Hepatocyte (in vitro differentiated cells): ENCODE data around the gene ZNF547. TPM values are rescaled to one million over a fixed set of nuclear protein-coding genes. Genes with fewer than 3 reads are reported as not detected.

Experiments
- DNase-seq: peaks from one replicate; pipeline ENCODE4 v3.0.0-alpha.2; 2016; ENCODE audit warnings: low spot score
- H2AFZ ChIP-seq: fragments of 200-600 bp; sonication (generic); 2 replicates; pipeline ENCODE4 v1.6.0; 2016; ENCODE audit warnings: antibody characterized with exemption, mild to moderate bottlenecking
- H3K27ac ChIP-seq: fragments of 200-600 bp; sonication (generic); 2 replicates; pipeline ENCODE4 v1.5.1; 2016; ENCODE audit warnings: mild to moderate bottlenecking
- H3K27me3 ChIP-seq: fragments of 200-600 bp; sonication (generic); 2 replicates; pipeline ENCODE4 v1.6.1; 2016
- H3K36me3 ChIP-seq: fragments of 200-600 bp; sonication (generic); replicated peaks from 2 replicates; pipeline ENCODE4 v1.5.1; 2016; ENCODE audit warnings: low read depth; ENCODE audit not compliant: insufficient read depth
- H3K4me1 ChIP-seq: fragments of 200-600 bp; sonication (generic); 2 replicates; pipeline ENCODE4 v1.5.1; 2016; ENCODE audit warnings: mild to moderate bottlenecking, moderate library complexity; ENCODE audit not compliant: insufficient read depth
- H3K4me2 ChIP-seq: fragments of 200-600 bp; sonication (generic); 2 replicates; pipeline ENCODE4 v1.6.0; 2016
- H3K4me3 ChIP-seq: fragments of 200-600 bp; sonication (generic); 2 replicates; pipeline ENCODE4 v1.5.1; 2016; ENCODE audit warnings: mild to moderate bottlenecking
- H3K79me2 ChIP-seq: fragments of 200-600 bp; sonication (generic); 2 replicates; pipeline ENCODE4 v1.6.0; 2017; ENCODE audit warnings: mild to moderate bottlenecking
- H3K9me2 ChIP-seq: fragments of 200-600 bp; sonication (generic); replicated peaks from 2 replicates; pipeline ENCODE4 v1.6.0; 2017; ENCODE audit warnings: mild to moderate bottlenecking; ENCODE audit not compliant: insufficient read depth
- H3K9me3 ChIP-seq: fragments of 200-600 bp; sonication (generic); 2 replicates; pipeline ENCODE4 v1.5.1; 2016; ENCODE audit warnings: low read depth, mild to moderate bottlenecking
- H4K20me1 ChIP-seq: fragments of 200-600 bp; sonication (generic); 2 replicates; pipeline ENCODE4 v1.6.0; 2016; ENCODE audit warnings: mild to moderate bottlenecking; ENCODE audit not compliant: insufficient read depth, poor library complexity, severe bottlenecking
- EZH2 ChIP-seq: fragments of 200-600 bp; sonication (generic); IDR thresholded peaks from 2 replicates; pipeline ENCODE4 v1.6.1; 2016; ENCODE audit warnings: antibody characterized with exemption, mild to moderate bottlenecking, borderline replicate concordance
- EZH2phosphoT487 ChIP-seq: fragments of 200-600 bp; sonication (generic); IDR thresholded peaks from one replicate; pipeline ENCODE4 v1.6.1; 2018; ENCODE audit warnings: antibody characterized with exemption, mild to moderate bottlenecking, low read depth, moderate library complexity; ENCODE audit not compliant: unreplicated experiment, severe bottlenecking
- WGBS: methylation state at CpG from one replicate; pipeline ENCODE4 v1.1.6; 2016; ENCODE audit warnings: low lambda C conversion rate; ENCODE audit errors: missing lambda C conversion rate; 5-methylcytosine and 5-hydroxymethylcytosine counted together
- polyA plus RNA-seq: library from polyadenylated mRNA; unstranded; fragments of >200 nt; fragmentation: Nextera tagmentation; extraction: Ambion mirVana; gene quantifications from 2 replicates; pipeline ENCODE4 v1.2.1, GENCODE V29; 2016
- total RNA-seq: library from RNA; depleted of rRNA; stranded (reverse); fragments of >200 nt; gene quantifications from 2 replicates; pipeline ENCODE4 v1.2.3, GENCODE V29; 2014
- TF ChIP-seq, protein P1 (sequence below): fragments of 200-600 bp; sonication (generic); IDR thresholded peaks from 2 replicates; pipeline ENCODE4 v1.5.1; 2016; ENCODE audit warnings: antibody characterized with exemption, mild to moderate bottlenecking; ENCODE audit not compliant: poor library complexity

ZNF547 gene
- total and polyA plus RNA-seq, 2 experiments from 2014 or later: 1.8 to 5.2 TPM

GRCh38 chr19:57419439-57419838 lies 56.1 kb downstream of the ZNF547 start:
- WGBS: 100% methylated on average over 4 of the region's 4 CpGs
- Histone ChIP-seq H3K9me3 (no peaks in the 10 kb centered on the region), H3K4me3 (no peak overlapping the region), H3K4me2 (no peak overlapping the region), H2AFZ (no peak overlapping the region), H3K9me2 (no peaks in the 10 kb centered on the region), H3K27ac (no peak overlapping the region), H4K20me1 (no peaks in the 10 kb centered on the region), H3K27me3 (no peaks in the 10 kb centered on the region), H3K4me1 (no peaks in the 10 kb centered on the region), H3K36me3 (peaks cover 6% of the 10 kb centered on the region), H3K79me2 (peaks cover 6% of the 10 kb centered on the region)
- TF ChIP-seq EZH2 (no peak), EZH2phosphoT487 (no peak)
- TF ChIP-seq, protein P1, sequence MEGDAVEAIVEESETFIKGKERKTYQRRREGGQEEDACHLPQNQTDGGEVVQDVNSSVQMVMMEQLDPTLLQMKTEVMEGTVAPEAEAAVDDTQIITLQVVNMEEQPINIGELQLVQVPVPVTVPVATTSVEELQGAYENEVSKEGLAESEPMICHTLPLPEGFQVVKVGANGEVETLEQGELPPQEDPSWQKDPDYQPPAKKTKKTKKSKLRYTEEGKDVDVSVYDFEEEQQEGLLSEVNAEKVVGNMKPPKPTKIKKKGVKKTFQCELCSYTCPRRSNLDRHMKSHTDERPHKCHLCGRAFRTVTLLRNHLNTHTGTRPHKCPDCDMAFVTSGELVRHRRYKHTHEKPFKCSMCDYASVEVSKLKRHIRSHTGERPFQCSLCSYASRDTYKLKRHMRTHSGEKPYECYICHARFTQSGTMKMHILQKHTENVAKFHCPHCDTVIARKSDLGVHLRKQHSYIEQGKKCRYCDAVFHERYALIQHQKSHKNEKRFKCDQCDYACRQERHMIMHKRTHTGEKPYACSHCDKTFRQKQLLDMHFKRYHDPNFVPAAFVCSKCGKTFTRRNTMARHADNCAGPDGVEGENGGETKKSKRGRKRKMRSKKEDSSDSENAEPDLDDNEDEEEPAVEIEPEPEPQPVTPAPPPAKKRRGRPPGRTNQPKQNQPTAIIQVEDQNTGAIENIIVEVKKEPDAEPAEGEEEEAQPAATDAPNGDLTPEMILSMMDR: no peak
- DNase-seq: no peak

DNA sequence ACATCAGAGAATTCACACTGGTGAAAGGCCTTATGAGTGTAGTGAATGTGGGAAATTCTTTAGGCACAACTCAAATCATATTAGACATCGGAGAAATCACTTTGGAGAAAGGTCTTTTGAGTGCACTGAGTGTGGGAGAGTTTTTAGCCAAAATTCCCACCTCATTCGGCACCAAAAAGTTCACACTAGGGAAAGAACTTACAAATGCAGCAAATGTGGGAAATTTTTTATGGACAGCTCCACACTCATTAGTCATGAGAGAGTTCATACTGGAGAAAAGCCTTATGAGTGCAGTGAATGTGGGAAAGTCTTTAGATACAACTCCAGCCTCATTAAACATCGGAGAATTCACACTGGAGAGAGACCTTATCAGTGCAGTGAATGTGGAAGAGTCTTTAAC lies 57.7 kb downstream of the ZNF547 start:
- H2AFZ ChIP-seq: no peak overlapping the region
- no peak overlapping the region for H3K4me2 ChIP-seq
- no peaks in the 10 kb centered on the region for H4K20me1 ChIP-seq
- H3K9me3 ChIP-seq: no peaks in the 10 kb centered on the region
- TF ChIP-seq, protein P1: no peak
- no peak for TF ChIP-seq EZH2phosphoT487
- TF ChIP-seq EZH2: no peak
- no peaks in the 10 kb centered on the region for H3K79me2 ChIP-seq
- H3K4me1 ChIP-seq: no peaks in the 10 kb centered on the region
- DNase-seq: no peak
- no peak overlapping the region for H3K4me3 ChIP-seq
- H3K9me2 ChIP-seq: no peaks in the 10 kb centered on the region
- 92% methylated on average over 3 of the region's 3 CpGs for whole genome bisulfite sequencing
- no peak overlapping the region for H3K27ac ChIP-seq
- H3K36me3 ChIP-seq: peaks cover 6% of the 10 kb centered on the region
- H3K27me3 ChIP-seq: no peaks in the 10 kb centered on the region

Other genes starting within 250 kb of the ZNF547 start
- not detected in 2 replicates for gene USP29, start 243.6 kb upstream of the ZNF547 start, total RNA-seq
- gene USP29, start 243.6 kb upstream of the ZNF547 start, polyA plus RNA-seq: not detected in 2 replicates
- gene ZIM3, start 218.3 kb upstream of the ZNF547 start, total RNA-seq: not detected in 2 replicates
- gene ZIM3, start 218.3 kb upstream of the ZNF547 start, polyA plus RNA-seq: not detected in 2 replicates
- not detected in 2 replicates for gene DUXA, start 196.1 kb upstream of the ZNF547 start, total RNA-seq
- gene DUXA, start 196.1 kb upstream of the ZNF547 start, polyA plus RNA-seq: not detected in 2 replicates
- 23.0 and 26.2 TPM in 2 replicates for gene ZNF264, start 172.1 kb upstream of the ZNF547 start, total RNA-seq
- gene ZNF264, start 172.1 kb upstream of the ZNF547 start, polyA plus RNA-seq: 2.8 and 4.4 TPM in 2 replicates
- 0.27 and 1.0 TPM in 2 replicates for gene AURKC, start 132.5 kb upstream of the ZNF547 start, total RNA-seq
- 0.25 and 0.88 TPM in 2 replicates for gene AURKC, start 132.5 kb upstream of the ZNF547 start, polyA plus RNA-seq
- 12.3 and 13.9 TPM in 2 replicates for gene ZNF805, start 122.9 kb upstream of the ZNF547 start, total RNA-seq
- 1.5 and 1.9 TPM in 2 replicates for gene ZNF805, start 122.9 kb upstream of the ZNF547 start, polyA plus RNA-seq
- gene ZNF460, start 83.1 kb upstream of the ZNF547 start, total RNA-seq: 63.7 and 77.4 TPM in 2 replicates
- gene ZNF460, start 83.1 kb upstream of the ZNF547 start, polyA plus RNA-seq: 5.9 and 6.2 TPM in 2 replicates
- 6.7 and 6.9 TPM in 2 replicates for gene ZNF543, start 43.1 kb upstream of the ZNF547 start, total RNA-seq
- gene ZNF543, start 43.1 kb upstream of the ZNF547 start, polyA plus RNA-seq: 0.61 and 2.6 TPM in 2 replicates
- gene ZNF304, start 12.3 kb upstream of the ZNF547 start, total RNA-seq: 6.9 and 7.5 TPM in 2 replicates
- 2.0 and 3.0 TPM in 2 replicates for gene ZNF304, start 12.3 kb upstream of the ZNF547 start, polyA plus RNA-seq
- gene TRAPPC2B, start within 50 bp of the ZNF547 start, total RNA-seq: 19.8 and 27.8 TPM in 2 replicates
- 39.0 and 50.7 TPM in 2 replicates for gene TRAPPC2B, start within 50 bp of the ZNF547 start, polyA plus RNA-seq
- 17.6 and 26.3 TPM in 2 replicates for gene ZNF548, start 26.3 kb downstream of the ZNF547 start, total RNA-seq
- gene ZNF548, start 26.3 kb downstream of the ZNF547 start, polyA plus RNA-seq: 8.1 and 9.3 TPM in 2 replicates
- gene ZNF17, start 47.6 kb downstream of the ZNF547 start, total RNA-seq: 6.9 and 7.2 TPM in 2 replicates
- gene ZNF17, start 47.6 kb downstream of the ZNF547 start, polyA plus RNA-seq: 1.4 and 2.3 TPM in 2 replicates
- gene ZNF749, start 71.8 kb downstream of the ZNF547 start, total RNA-seq: 10.4 and 10.5 TPM in 2 replicates
- 3.0 and 7.1 TPM in 2 replicates for gene ZNF749, start 71.8 kb downstream of the ZNF547 start, polyA plus RNA-seq
- 1.6 and 2.2 TPM in 2 replicates for gene VN1R1, start 93.6 kb downstream of the ZNF547 start, total RNA-seq
- 0.65 and 0.83 TPM in 2 replicates for gene VN1R1, start 93.6 kb downstream of the ZNF547 start, polyA plus RNA-seq
- 18.5 TPM in 2 replicates for gene ZNF772, start 114.0 kb downstream of the ZNF547 start, total RNA-seq
- gene ZNF772, start 114.0 kb downstream of the ZNF547 start, polyA plus RNA-seq: 2.6 and 5.6 TPM in 2 replicates
- 9.4 and 11.4 TPM in 2 replicates for gene ZNF419, start 124.2 kb downstream of the ZNF547 start, total RNA-seq
- 9.3 and 9.4 TPM in 2 replicates for gene ZNF419, start 124.2 kb downstream of the ZNF547 start, polyA plus RNA-seq
- gene ZNF773, start 136.4 kb downstream of the ZNF547 start, total RNA-seq: 6.9 and 8.0 TPM in 2 replicates
- gene ZNF773, start 136.4 kb downstream of the ZNF547 start, polyA plus RNA-seq: 5.0 and 6.6 TPM in 2 replicates
- gene ZNF549, start 163.8 kb downstream of the ZNF547 start, total RNA-seq: 4.3 and 6.4 TPM in 2 replicates
- gene ZNF549, start 163.8 kb downstream of the ZNF547 start, polyA plus RNA-seq: 3.2 and 3.5 TPM in 2 replicates
- gene ZNF550, start 196.3 kb downstream of the ZNF547 start, total RNA-seq: 5.7 and 5.9 TPM in 2 replicates
- 5.2 and 6.2 TPM in 2 replicates for gene ZNF550, start 196.3 kb downstream of the ZNF547 start, polyA plus RNA-seq
- 4.7 and 5.8 TPM in 2 replicates for gene ZNF416, start 215.4 kb downstream of the ZNF547 start, total RNA-seq
- gene ZNF416, start 215.4 kb downstream of the ZNF547 start, polyA plus RNA-seq: 1.9 and 2.5 TPM in 2 replicates
- gene ZIK1, start 220.6 kb downstream of the ZNF547 start, total RNA-seq: 5.1 and 7.1 TPM in 2 replicates
- 3.3 and 3.8 TPM in 2 replicates for gene ZIK1, start 220.6 kb downstream of the ZNF547 start, polyA plus RNA-seq
- gene ZNF530, start 236.3 kb downstream of the ZNF547 start, total RNA-seq: 1.3 and 1.8 TPM in 2 replicates
- gene ZNF530, start 236.3 kb downstream of the ZNF547 start, polyA plus RNA-seq: 1.3 and 2.8 TPM in 2 replicates